Peyer's patch (tissue), 4 donors: ENCODE results near the gene PKNOX2.

Source experiments
- POLR2A ChIP-seq, 2 donors: fragments of 450-650 bp; IDR thresholded peaks; one replicate each; pipeline ENCODE4 v1.5.1; 2017; ENCODE audit warnings: antibody characterized with exemption in 2 of 2, mild to moderate bottlenecking in 2 of 2, moderate library complexity in 2 of 2
- TF ChIP-seq, protein P1 (sequence below), 6 experiments: fragments of 450-650 bp in 4 of 6; fragments of 200-600 bp in 2 of 6; sonication (generic) in 1 of 6; IDR thresholded peaks; one replicate each; pipeline ENCODE4 v1.5.1; 2017 to 2019; ENCODE audit warnings: antibody characterized with exemption in 6 of 6, mild to moderate bottlenecking in 3 of 6, moderate library complexity in 1 of 6

DNA sequence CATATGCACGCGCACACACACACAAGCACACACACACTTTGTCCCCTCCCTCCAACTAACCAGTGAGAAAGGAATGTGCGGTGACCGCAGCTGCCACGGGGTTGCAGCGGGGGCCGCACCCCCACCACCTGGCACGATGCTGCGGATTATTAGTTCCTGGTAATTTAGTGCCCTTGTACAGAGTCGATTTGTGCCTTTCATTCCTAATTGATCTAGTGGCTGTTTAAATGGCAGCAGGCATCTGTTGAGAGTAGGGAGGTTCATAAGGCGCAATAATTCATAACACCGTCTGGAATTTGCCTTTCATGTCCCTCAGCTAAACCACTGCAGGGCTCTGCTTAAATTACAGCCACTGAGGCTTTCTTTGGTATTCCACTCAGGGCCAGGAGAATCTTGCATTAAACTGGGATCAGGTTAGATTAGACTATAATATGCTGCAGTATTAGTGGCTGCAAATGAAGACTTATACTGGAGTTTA lies 217.8 kb downstream of the PKNOX2 start:
- no peak for TF ChIP-seq POLR2A (IDR thresholded peaks at IDR 0.05)
- TF ChIP-seq, protein P1, sequence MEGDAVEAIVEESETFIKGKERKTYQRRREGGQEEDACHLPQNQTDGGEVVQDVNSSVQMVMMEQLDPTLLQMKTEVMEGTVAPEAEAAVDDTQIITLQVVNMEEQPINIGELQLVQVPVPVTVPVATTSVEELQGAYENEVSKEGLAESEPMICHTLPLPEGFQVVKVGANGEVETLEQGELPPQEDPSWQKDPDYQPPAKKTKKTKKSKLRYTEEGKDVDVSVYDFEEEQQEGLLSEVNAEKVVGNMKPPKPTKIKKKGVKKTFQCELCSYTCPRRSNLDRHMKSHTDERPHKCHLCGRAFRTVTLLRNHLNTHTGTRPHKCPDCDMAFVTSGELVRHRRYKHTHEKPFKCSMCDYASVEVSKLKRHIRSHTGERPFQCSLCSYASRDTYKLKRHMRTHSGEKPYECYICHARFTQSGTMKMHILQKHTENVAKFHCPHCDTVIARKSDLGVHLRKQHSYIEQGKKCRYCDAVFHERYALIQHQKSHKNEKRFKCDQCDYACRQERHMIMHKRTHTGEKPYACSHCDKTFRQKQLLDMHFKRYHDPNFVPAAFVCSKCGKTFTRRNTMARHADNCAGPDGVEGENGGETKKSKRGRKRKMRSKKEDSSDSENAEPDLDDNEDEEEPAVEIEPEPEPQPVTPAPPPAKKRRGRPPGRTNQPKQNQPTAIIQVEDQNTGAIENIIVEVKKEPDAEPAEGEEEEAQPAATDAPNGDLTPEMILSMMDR (IDR thresholded peaks at IDR 0.05) = no peak
